Stimulated activated CD4-positive, alpha-beta T cell treated with anti-CD3 and anti-CD28 coated beads, Interleukin-15, amount 100 ng/mL, for 48 hours (primary cell): Measurements from ENCODE around the gene NR5A1.

Experiments
- DNase-seq, 2 donors: peaks; one replicate each; pipeline ENCODE4 v3.0.0-alpha.2; 2020; ENCODE audit warnings: low read depth in 2 of 2

NR5A1 gene

DNA sequence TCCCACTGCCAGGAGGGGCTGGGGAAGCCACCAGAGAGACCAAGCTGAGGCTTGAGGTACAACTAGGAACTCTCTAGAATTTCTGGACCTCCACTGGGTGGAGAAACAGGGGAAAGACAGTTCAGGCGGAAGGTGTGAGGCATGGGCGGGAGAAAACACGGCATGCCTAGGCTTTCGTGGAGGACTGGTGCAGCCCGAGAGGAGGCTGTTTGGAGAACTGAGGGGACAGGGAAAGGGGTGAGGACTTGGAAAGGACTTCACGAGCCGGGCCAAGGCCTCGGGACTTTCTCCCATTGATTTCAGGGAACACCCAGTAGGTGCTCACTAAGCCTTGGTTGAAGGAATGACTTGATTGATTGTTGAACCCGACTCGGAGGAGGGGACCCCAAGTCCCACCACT lies 66.4 kb downstream of the NR5A1 start:
- DNase-seq: no peak

DNA sequence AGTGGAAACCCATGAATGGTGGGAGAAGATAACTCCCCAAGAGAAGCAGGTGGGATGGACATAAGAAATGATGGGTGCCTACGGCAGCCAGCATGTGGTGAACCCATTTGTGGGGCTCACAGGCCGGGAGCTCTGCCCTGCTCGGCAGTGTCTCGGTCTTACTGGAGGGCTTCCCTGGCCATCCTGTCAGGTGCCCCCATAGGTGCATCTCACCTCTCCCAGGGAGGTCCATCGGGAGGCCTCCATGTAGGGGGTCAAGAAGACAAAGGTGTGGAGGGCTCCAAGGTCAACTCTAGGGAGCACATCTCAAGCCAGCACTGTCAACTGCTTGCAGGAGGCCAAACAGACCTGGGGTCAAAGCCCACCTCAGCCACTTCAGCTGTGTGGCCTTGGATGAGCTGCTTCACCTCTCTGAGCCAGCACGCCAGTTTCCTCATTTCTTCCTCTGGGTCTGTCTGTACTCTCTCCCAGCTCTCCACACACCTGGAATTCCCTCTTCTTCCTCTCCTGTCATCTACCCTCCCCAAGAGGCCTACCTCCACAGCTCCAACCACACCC lies 67.4 kb downstream of the NR5A1 start:
- no peak for DNase-seq

DNA sequence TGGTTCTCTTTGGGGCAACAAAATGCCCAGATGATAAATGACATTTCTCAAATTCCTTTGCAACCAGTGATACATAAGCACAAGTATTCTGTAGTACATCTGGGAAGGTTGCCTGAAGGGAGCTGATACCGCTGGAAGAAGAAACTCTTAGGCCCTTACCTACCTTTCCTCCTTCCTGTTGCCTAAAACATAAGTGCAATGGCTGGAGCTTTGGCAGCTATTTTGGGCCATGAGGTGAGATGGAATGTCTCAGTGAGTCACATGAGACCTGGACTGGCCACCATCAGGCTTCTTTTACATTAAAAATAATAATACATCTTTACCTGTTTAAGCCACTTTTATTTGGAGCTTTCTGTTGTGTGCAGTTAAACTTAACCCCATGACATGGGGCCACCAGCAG lies 68.1 kb downstream of the NR5A1 start:
- no peak for DNase-seq

DNA sequence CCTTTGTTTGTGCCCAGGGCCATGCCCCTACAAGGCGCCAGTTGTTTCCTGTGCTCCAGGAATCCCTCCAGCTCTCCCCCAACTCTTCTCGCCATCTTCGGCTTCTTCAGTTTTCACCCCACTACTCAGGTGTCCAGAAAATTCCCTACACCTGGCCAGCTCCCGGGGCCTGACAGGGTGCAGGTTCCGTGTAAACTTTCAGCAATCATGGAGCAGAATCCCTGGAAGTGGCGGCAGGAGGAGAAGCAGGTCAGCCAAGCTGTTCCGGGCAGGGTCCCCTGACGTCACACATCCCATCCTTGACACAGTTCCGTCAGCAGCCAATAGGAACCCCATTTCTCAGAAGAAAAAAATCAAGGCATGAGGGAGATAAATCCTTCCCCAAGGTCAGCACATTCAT lies 69.1 kb downstream of the NR5A1 start:
- DNase-seq: no peak

DNA sequence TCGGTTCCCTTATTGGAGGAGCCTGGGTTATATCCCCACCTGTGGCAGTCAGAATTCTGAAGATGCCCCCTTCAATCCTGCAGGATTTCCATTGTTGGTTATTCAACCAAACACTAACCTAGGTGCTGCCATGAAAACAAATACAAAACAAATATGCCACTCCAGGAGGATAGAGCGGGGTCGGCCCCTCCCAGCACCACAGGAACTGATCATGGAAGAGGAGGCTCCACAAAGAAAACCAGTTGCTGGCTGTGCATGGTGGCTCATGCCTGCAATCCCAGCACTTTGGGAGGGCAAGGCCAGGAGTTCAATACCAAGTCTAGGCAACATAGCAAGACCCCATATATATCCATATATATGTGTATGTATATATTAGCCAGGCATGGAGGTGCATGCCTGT lies 70.1 kb downstream of the NR5A1 start:
- DNase-seq: no peak

DNA sequence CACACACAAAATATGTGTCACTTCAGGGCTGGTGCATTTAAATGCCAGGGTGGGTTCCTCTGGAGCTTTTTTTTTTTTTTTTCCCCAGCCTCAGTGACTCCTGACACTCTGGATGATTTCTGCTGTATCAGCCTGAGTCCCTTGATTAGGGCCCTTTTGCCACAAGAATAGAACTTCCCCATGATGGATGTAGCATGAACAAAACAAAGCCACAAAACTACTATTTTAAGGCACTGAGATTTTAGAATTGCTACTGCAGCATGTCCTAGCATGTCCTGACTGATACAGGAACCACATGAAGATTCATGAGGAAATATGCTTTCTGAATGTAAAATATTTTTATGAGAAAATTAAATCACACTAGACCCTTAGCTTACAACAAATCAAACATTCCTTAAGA lies 70.9 kb downstream of the NR5A1 start:
- DNase-seq: no peak
